ENCODE measurements around the gene GON7.
"Not testable (repeated sequence)": the region's sequence is repeated elsewhere in the genome, so short reads cannot be mapped to it uniquely, and the experiment has no call there.

The GON7 gene

GRCh38 chr14:93184391-93185348 is 22.2 kb downstream of the GON7 start, which contains the start of the genes LYSET and MOAP1:
Gene LYSET, plus strand, starts transcription at chr14:93185317. Its CDS starts 89 bp downstream, at chr14:93185406.
Gene MOAP1, minus strand, starts transcription at chr14:93184897. Its CDS starts 655 bp downstream, at chr14:93184242.
- peak; percentile 26 for TF ChIP-seq CTCF (IDR thresholded peaks at IDR 0.05; ENCODE audit: extremely low read depth, insufficient read depth, missing control alignments)
- peak; percentile 96 for DNase-seq (ENCODE audit: low spot score)
- in situ Hi-C loops (cut with MboI; ENCODE audit: low pct_unique_long_range_greater_than_20kb, low sequenced_read_pairs, unreplicated experiment): no loop called here

GRCh38 chr14:93183596-93184317 is 23.1 kb downstream of the GON7 start:
- TF ChIP-seq CTCF (IDR thresholded peaks at IDR 0.05; ENCODE audit: extremely low read depth, insufficient read depth, missing control alignments): no peak
- DNase-seq (ENCODE audit: low spot score): peak; percentile 33
- in situ Hi-C loops (cut with MboI; ENCODE audit: low pct_unique_long_range_greater_than_20kb, low sequenced_read_pairs, unreplicated experiment): no loop called here

- in situ Hi-C loops (cut with MboI; ENCODE audit: low pct_unique_long_range_greater_than_20kb, low sequenced_read_pairs, unreplicated experiment): no loop called here
- DNase-seq (ENCODE audit: low spot score): no peak
- no peak for TF ChIP-seq CTCF (IDR thresholded peaks at IDR 0.05; ENCODE audit: extremely low read depth, insufficient read depth, missing control alignments)
These were observed 31.4 kb downstream of the GON7 start for GRCh38 chr14:93175492-93175891.

GRCh38 chr14:93174731-93175130 is 32.1 kb downstream of the GON7 start:
- in situ Hi-C loops (cut with MboI; ENCODE audit: low pct_unique_long_range_greater_than_20kb, low sequenced_read_pairs, unreplicated experiment); DNase-seq (ENCODE audit: low spot score): not testable (repeated sequence)

GRCh38 chr14:93173943-93174395 is 32.9 kb downstream of the GON7 start:
- no peak for DNase-seq (ENCODE audit: low spot score)
- no peak for TF ChIP-seq CTCF (IDR thresholded peaks at IDR 0.05; ENCODE audit: extremely low read depth, insufficient read depth, missing control alignments)
- in situ Hi-C loops (cut with MboI; ENCODE audit: low pct_unique_long_range_greater_than_20kb, low sequenced_read_pairs, unreplicated experiment): no loop called here

- TF ChIP-seq CTCF (IDR thresholded peaks at IDR 0.05; ENCODE audit: extremely low read depth, insufficient read depth, missing control alignments): no peak
- in situ Hi-C loops (cut with MboI; ENCODE audit: low pct_unique_long_range_greater_than_20kb, low sequenced_read_pairs, unreplicated experiment): no loop called here
- no peak for DNase-seq (ENCODE audit: low spot score)
These were observed 35.5 kb downstream of the GON7 start for GRCh38 chr14:93171376-93171775.

- DNase-seq (ENCODE audit: low spot score): not testable (repeated sequence)
These were observed 36.7 kb downstream of the GON7 start for GRCh38 chr14:93170141-93170540.

GRCh38 chr14:93169619-93170018 is 37.2 kb downstream of the GON7 start:
- DNase-seq (ENCODE audit: low spot score); in situ Hi-C loops (cut with MboI; ENCODE audit: low pct_unique_long_range_greater_than_20kb, low sequenced_read_pairs, unreplicated experiment): not testable (repeated sequence)

More at GRCh38 chr14:93170141-93170540, 36.7 kb downstream of the GON7 start:
- in situ Hi-C loops (cut with MboI; ENCODE audit: low pct_unique_long_range_greater_than_20kb, low sequenced_read_pairs, unreplicated experiment): not testable (repeated sequence)

- DNase-seq (ENCODE audit: low spot score); in situ Hi-C loops (cut with MboI; ENCODE audit: low pct_unique_long_range_greater_than_20kb, low sequenced_read_pairs, unreplicated experiment): not testable (repeated sequence)
These were observed 38.3 kb downstream of the GON7 start for GRCh38 chr14:93168610-93169009.

- in situ Hi-C loops (cut with MboI; ENCODE audit: low pct_unique_long_range_greater_than_20kb, low sequenced_read_pairs, unreplicated experiment): not testable (repeated sequence)
These were observed 41.3 kb downstream of the GON7 start for GRCh38 chr14:93165271-93166265.

More at GRCh38 chr14:93165271-93166265, 41.3 kb downstream of the GON7 start:
- not testable (repeated sequence) for DNase-seq (ENCODE audit: low spot score)
